ENCODE data around the gene ISM1.

Gene ISM1

GRCh38 chr20:13288357-13288756 lies 67.3 kb downstream of the ISM1 start:
- TF ChIP-seq, protein P1, sequence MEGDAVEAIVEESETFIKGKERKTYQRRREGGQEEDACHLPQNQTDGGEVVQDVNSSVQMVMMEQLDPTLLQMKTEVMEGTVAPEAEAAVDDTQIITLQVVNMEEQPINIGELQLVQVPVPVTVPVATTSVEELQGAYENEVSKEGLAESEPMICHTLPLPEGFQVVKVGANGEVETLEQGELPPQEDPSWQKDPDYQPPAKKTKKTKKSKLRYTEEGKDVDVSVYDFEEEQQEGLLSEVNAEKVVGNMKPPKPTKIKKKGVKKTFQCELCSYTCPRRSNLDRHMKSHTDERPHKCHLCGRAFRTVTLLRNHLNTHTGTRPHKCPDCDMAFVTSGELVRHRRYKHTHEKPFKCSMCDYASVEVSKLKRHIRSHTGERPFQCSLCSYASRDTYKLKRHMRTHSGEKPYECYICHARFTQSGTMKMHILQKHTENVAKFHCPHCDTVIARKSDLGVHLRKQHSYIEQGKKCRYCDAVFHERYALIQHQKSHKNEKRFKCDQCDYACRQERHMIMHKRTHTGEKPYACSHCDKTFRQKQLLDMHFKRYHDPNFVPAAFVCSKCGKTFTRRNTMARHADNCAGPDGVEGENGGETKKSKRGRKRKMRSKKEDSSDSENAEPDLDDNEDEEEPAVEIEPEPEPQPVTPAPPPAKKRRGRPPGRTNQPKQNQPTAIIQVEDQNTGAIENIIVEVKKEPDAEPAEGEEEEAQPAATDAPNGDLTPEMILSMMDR (conservative IDR thresholded peaks at IDR 0.05; ENCODE audit: low read depth, low read length), result no peak

DNA sequence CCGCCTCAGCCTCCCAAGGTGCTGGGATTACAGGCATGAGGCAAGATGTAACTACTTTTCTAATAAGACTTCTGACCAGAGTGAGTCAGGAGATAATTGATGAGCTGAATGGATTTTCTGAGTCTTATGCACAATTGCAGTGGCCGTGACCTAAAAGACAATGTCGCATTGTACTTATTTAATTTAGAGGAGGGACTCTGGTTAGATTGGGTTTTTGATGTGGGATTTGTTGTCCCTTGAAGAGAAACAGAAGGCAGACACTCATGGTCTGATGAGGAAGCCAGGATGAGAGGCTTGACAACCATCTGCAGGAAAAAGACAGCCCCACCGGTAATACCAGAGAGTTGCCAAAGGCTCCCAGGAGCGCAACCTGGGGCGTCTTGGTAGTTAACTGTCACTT lies 68.0 kb downstream of the ISM1 start:
- DNase-seq (ENCODE audit: low read depth), result no peak
- H3K4me3 ChIP-seq (ENCODE audit: low read length), result no peak overlapping the region
- TF ChIP-seq, protein P1 (conservative IDR thresholded peaks at IDR 0.05; ENCODE audit: low read depth, low read length), result no peak

More at GRCh38 chr20:13288357-13288756, 67.3 kb downstream of the ISM1 start:
- DNase-seq (ENCODE audit: low read depth), result no peak
- H3K4me3 ChIP-seq (ENCODE audit: low read length), result no peak overlapping the region

- TF ChIP-seq, protein P1 (conservative IDR thresholded peaks at IDR 0.05; ENCODE audit: low read depth, low read length), result no peak
- DNase-seq (ENCODE audit: low read depth), result no peak
- H3K4me3 ChIP-seq (ENCODE audit: low read length), result no peak overlapping the region
Observed at GRCh38 chr20:13290724-13291123, 69.7 kb downstream of the ISM1 start.

DNA sequence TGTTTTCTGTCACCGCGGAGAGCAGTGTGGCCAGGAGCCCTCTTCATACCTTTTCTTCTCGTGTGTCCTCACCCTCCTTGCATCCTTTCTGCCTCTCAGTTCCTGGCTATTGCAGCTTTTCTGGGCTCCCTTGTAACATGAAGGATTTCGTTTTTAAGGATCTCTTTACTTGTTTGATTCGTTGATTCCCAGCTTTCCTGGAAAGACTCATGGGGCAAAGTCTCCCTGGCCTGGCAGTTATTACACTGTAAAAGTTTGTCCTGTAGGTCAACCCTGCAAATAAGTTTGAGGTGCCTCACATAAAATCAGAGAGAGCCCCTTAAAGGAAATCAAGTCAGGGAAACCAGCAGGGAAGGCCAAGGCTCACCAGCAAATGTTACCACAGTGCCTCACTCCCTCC lies 70.1 kb downstream of the ISM1 start:
- no peak overlapping the region for H3K4me3 ChIP-seq (ENCODE audit: low read length)
- DNase-seq (ENCODE audit: low read depth), result no peak
- TF ChIP-seq, protein P1 (conservative IDR thresholded peaks at IDR 0.05; ENCODE audit: low read depth, low read length), result no peak

DNA sequence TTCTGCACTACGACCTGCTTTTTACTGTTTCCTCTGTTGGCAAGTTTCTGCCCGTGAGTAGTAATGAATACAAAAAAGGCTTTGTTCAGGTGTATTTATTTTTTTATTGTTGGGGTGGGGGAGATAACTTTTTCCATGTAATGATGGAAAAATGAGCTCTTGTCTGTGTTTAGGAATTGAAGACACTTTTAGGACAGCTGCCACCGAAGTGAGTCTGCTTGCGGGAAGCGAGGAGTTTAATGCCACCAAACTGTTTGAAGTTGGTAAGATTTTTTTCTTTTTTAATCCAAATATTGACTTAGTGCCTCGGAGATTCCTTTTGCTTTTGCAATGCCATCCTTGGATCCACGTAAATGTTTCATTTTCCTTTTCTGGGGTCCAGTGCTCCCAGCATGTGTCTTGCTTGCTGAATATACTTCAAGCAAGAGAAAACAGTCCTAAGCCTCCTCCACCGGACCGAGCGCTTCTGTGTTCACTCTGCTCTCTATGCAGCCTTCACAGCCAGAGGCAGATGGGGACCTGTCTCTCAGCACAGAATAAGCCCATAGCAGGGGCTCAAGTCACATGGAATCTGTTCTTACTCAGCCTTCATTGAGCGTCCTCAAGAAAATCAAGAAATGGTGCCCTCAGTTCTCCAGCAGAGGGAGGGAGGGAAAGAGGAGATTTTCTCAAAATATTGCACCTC lies 71.3 kb downstream of the ISM1 start:
- TF ChIP-seq, protein P1 (conservative IDR thresholded peaks at IDR 0.05; ENCODE audit: low read depth, low read length), result no peak
- no peak overlapping the region for H3K4me3 ChIP-seq (ENCODE audit: low read length)
- DNase-seq (ENCODE audit: low read depth), result no peak

GRCh38 chr20:13294522-13294921 lies 73.4 kb downstream of the ISM1 start:
- TF ChIP-seq, protein P1 (conservative IDR thresholded peaks at IDR 0.05; ENCODE audit: low read depth, low read length), result no peak
- H3K4me3 ChIP-seq (ENCODE audit: low read length), result no peak overlapping the region
- no peak for DNase-seq (ENCODE audit: low read depth)

GRCh38 chr20:13295637-13296036 lies 74.6 kb downstream of the ISM1 start:
- DNase-seq (ENCODE audit: low read depth), result no peak

More at GRCh38 chr20:13295637-13296036, 74.6 kb downstream of the ISM1 start:
- TF ChIP-seq, protein P1 (conservative IDR thresholded peaks at IDR 0.05; ENCODE audit: low read depth, low read length), result no peak
- H3K4me3 ChIP-seq (ENCODE audit: low read length), result no peak overlapping the region

All from retinal pigment epithelial cell (primary cell).